Measurements from ENCODE around the gene PDSS1.
"Not testable (repeated sequence)": the region's sequence is repeated elsewhere in the genome, so short reads cannot be mapped to it uniquely, and the experiment has no call there.

- TF ChIP-seq EZH2phosphoT487, CTCF (IDR thresholded peaks at IDR 0.05; ENCODE audit: low read length): not testable (repeated sequence)
Observed at GRCh38 chr10:26694536-26694935, 3.0 kb upstream of the PDSS1 start.

Measured in MM.1S (cell line).